ENCODE data around the gene COX4I1. TPM values are rescaled to one million over a fixed set of nuclear protein-coding genes. Genes with fewer than 3 reads are reported as not detected.

The COX4I1 gene
- total RNA-seq, 2 experiments from 2014 or later: 515 to 543 TPM

DNA sequence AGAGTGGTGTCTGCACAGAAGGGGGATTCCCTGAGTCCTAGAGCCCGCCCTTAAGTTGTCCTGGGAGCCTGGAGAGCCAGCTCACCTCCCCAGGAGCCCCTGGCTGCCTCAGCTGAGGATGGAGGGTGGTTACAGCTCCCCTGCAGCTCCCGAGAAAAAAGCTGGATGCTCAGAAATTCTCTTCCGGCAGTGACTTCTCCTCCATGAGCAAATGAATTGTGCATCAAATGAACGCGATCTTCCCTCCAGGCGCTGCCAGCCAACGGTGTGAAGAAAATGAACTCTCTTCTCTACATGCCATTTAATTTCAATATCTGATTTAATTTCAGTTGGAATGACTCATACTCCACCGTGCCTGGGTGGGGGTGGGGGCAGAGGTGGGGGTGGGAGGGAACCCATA is 34.3 kb upstream of the COX4I1 start:
- intact Hi-C loops (cut with micrococcal nuclease): no loop called here
- Mint-ChIP-seq H3K4me3 (no peak overlapping the region), H3K4me1 (ENCODE audit: low read depth) (no peaks in the 10 kb centered on the region), H3K9me3 (no peaks in the 10 kb centered on the region), H3K27me3 (peaks cover 2% of the 10 kb centered on the region), H3K27ac (no peak overlapping the region), H3K36me3 (ENCODE audit: low read depth) (no peaks in the 10 kb centered on the region)
- ChIA-PET CTCF (no interaction called here), POLR2A (no interaction called here)
- ATAC-seq (no peak), DNase-seq (no peak)
- TF ChIP-seq, protein P1, sequence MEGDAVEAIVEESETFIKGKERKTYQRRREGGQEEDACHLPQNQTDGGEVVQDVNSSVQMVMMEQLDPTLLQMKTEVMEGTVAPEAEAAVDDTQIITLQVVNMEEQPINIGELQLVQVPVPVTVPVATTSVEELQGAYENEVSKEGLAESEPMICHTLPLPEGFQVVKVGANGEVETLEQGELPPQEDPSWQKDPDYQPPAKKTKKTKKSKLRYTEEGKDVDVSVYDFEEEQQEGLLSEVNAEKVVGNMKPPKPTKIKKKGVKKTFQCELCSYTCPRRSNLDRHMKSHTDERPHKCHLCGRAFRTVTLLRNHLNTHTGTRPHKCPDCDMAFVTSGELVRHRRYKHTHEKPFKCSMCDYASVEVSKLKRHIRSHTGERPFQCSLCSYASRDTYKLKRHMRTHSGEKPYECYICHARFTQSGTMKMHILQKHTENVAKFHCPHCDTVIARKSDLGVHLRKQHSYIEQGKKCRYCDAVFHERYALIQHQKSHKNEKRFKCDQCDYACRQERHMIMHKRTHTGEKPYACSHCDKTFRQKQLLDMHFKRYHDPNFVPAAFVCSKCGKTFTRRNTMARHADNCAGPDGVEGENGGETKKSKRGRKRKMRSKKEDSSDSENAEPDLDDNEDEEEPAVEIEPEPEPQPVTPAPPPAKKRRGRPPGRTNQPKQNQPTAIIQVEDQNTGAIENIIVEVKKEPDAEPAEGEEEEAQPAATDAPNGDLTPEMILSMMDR (IDR thresholded peaks at IDR 0.05): no peak

DNA sequence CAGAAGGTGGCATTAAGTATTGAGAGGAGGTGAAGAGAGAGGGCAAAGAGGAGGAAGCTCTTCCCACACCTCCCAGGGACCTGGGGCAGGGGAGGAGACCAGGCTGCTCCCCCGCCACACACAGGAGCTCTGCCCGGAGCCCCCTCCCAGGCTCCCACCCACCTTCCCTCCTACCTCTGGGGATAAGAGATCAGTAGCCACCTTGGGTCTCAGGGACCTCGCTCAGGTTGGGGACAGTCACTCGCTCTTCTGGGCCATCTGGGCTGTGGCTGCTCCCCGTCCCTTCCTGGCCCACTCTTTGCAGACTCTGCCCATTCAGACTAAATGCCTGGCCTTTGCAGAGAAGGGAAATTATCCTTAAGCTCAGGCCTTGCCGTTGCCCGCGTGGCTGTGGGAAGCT is 33.7 kb upstream of the COX4I1 start:
- no peaks in the 10 kb centered on the region for H3K4me1 Mint-ChIP-seq (ENCODE audit: low read depth)
- no peak overlapping the region for H3K4me3 Mint-ChIP-seq
- intact Hi-C loops (cut with micrococcal nuclease): no loop called here
- ChIA-PET CTCF (no interaction called here), POLR2A (no interaction called here)
- H3K9me3 Mint-ChIP-seq: no peaks in the 10 kb centered on the region
- H3K27ac Mint-ChIP-seq: no peak overlapping the region
- ATAC-seq: no peak
- TF ChIP-seq, protein P1 (IDR thresholded peaks at IDR 0.05): no peak
- DNase-seq: no peak
- no peaks in the 10 kb centered on the region for H3K27me3 Mint-ChIP-seq
- no peaks in the 10 kb centered on the region for H3K36me3 Mint-ChIP-seq (ENCODE audit: low read depth)

- intact Hi-C loops (cut with micrococcal nuclease): no loop called here
- H3K27me3 Mint-ChIP-seq: no peaks in the 10 kb centered on the region
- no peaks in the 10 kb centered on the region for H3K9me3 Mint-ChIP-seq
- no peaks in the 10 kb centered on the region for H3K4me1 Mint-ChIP-seq (ENCODE audit: low read depth)
- ATAC-seq (no peak), DNase-seq (no peak)
- H3K27ac Mint-ChIP-seq: no peak overlapping the region
- ChIA-PET POLR2A (no interaction called here), CTCF (interaction anchor here (0.7 to 1.0 kb wide), 2 partner anchors 31 to 50 kb away, joined by 3 to 4 read pairs; no protein-coding TSS in a partner anchor)
- no peak overlapping the region for H3K4me3 Mint-ChIP-seq
- H3K36me3 Mint-ChIP-seq (ENCODE audit: low read depth): no peaks in the 10 kb centered on the region
- TF ChIP-seq, protein P1 (IDR thresholded peaks at IDR 0.05): no peak
These were observed 32.0 kb upstream of the COX4I1 start for GRCh38 chr16:85767531-85767930.

DNA sequence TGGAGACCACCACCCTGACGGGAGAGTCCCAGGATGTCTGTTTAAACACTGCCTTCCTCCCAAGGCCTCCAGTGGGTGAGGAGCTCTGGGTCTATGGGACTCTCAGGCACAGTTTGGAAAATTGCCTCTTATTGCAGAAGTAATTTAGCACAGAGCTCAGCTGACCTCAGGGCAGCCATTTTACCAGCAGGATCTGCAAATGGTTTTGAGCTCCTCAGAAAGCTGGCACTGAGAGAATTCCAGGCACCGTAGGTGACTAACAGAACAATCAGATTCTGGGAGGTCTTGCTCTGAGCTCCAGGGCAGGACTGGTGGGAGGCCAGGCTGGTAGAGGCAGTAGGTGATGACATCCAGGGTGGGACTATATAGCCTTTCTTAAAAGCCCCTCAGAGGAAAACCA is 31.3 kb upstream of the COX4I1 start:
- H3K27me3 Mint-ChIP-seq: no peaks in the 10 kb centered on the region
- intact Hi-C loops (cut with micrococcal nuclease): no loop called here
- no peak for DNase-seq

GRCh38 chr16:85770741-85771140 is 28.8 kb upstream of the COX4I1 start:
- H3K4me1 Mint-ChIP-seq (ENCODE audit: low read depth): no peaks in the 10 kb centered on the region
- ATAC-seq (no peak), DNase-seq (no peak)
- POLR2A ChIA-PET: no interaction called here
- no peak overlapping the region for H3K4me3 Mint-ChIP-seq
- TF ChIP-seq, protein P1 (IDR thresholded peaks at IDR 0.05): no peak
- CTCF ChIA-PET: no interaction called here
- H3K9me3 Mint-ChIP-seq: no peaks in the 10 kb centered on the region
- no peak overlapping the region for H3K27ac Mint-ChIP-seq
- intact Hi-C loops (cut with micrococcal nuclease): no loop called here
- no peaks in the 10 kb centered on the region for H3K27me3 Mint-ChIP-seq
- no peaks in the 10 kb centered on the region for H3K36me3 Mint-ChIP-seq (ENCODE audit: low read depth)

More for the DNA sequence above, 31.3 kb upstream of the COX4I1 start:
- ChIA-PET CTCF (interaction anchor here (1.0 kb wide), 1 partner anchor 51 kb away, joined by 3 read pairs; no protein-coding TSS in a partner anchor), POLR2A (no interaction called here)
- Mint-ChIP-seq H3K36me3 (ENCODE audit: low read depth) (no peaks in the 10 kb centered on the region), H3K4me1 (ENCODE audit: low read depth) (no peaks in the 10 kb centered on the region), H3K4me3 (no peak overlapping the region), H3K9me3 (no peaks in the 10 kb centered on the region), H3K27ac (no peak overlapping the region)
- ATAC-seq: no peak
- TF ChIP-seq, protein P1 (IDR thresholded peaks at IDR 0.05): no peak

All from activated CD8-positive, alpha-beta T cell treated with anti-CD3 and anti-CD28 coated beads for 36 hours (primary cell).